ENCODE data around the gene HADHA. TPM values are rescaled to one million over a fixed set of nuclear protein-coding genes. Genes with fewer than 3 reads are reported as not detected.
"Not testable (repeated sequence)": the region's sequence is repeated elsewhere in the genome, so short reads cannot be mapped to it uniquely, and the experiment has no call there.

The HADHA gene
- 56.2 and 58.9 TPM in 2 replicates for total RNA-seq (2014; rRNA removed; shearing (Covaris generic))

DNA sequence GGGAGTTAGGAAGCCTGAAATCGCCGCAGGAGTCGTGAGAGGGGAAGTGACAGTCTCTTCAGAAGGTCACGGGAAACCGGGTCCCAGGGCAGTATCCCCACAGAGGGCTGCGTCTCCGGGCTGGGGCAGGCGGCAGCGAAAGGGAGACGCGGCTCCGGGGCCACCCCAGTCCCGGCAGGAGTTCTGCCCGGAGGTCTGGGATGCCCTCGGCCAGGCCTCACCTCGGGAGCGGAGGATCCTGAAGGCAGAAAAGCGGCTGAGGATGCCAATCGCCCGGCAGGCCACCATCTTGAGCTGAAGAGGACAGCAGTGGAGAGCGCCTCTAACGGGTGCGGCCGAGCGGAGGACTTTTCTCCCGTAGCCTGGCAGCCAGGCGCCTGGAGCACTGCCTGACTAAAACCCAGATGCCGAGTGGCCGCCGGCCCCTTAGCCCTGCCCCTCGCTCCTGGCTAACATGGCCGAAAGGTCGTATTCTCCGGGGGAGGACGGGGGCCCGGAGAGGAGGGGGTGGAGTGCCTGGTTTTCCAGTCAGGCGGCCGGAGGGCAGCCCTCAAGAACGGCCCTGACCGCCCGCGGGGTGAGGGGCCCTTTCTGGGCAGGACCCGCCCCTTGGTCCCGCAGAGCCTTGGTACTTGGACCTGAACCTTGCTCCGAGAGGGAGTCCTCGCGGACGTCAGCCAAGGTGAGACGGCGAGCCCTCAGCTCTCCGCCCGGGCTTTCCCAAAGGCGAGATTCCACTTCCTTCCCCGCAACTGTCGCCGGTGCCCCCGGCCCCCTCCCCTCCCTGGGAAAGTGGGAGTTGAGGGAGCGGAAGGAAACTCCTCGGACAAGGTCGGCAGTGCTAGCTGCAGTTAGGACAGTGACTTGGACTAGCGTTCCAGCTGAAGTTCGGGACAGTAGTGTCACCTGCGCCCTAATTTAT, at the start of gene HADHA, which contains the start of gene HADHB:
HADHA (minus strand) TSS at position 324 of the 922 bp plus-strand sequence; CDS start at position 288, 36 bp downstream.
HADHB (plus strand) TSS at position 631 of the 922 bp plus-strand sequence. CDS start 9,316 bp downstream, outside the sequence.
- peak; percentile 90 for DNase-seq (ENCODE audit: low spot score)

DNA sequence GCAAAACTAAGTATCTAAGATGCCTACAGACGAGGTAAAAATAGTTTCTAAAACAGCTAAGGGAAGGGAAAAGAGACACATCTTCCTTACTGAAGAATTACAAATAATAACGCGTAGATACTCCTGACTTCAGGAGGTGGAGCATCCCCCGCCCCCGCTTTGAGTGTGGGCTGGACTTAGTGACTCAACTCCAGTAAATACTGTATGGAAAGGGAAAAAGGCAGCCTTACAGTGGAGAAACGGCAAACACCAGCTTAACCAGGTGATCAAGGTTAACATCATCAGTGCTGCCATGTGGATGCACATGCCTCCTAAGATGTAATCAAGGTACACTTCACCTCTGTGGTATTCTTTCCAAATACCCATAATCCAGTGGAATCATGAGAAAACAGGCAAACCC, 48.2 kb upstream of the HADHA start:
- peak; percentile 39 for DNase-seq (ENCODE audit: low spot score)

DNA sequence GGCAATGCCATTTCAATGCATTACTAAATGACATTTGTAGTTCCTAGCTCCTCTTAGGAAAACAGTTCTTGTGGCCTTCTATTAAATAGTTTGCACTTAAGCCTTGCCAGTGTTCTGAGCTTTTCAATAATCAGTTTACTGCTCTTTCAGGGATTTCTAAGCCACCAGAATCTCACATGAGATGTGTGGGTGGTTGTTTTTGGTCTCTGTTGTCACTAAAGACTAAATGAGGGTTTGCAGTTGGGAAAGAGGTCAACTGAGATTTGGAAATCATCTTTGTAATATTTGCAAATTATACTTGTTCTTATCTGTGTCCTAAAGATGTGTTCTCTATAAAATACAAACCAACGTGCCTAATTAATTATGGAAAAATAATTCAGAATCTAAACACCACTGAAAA, 45.6 kb upstream of the HADHA start:
- DNase-seq (ENCODE audit: low spot score), result no peak

DNA sequence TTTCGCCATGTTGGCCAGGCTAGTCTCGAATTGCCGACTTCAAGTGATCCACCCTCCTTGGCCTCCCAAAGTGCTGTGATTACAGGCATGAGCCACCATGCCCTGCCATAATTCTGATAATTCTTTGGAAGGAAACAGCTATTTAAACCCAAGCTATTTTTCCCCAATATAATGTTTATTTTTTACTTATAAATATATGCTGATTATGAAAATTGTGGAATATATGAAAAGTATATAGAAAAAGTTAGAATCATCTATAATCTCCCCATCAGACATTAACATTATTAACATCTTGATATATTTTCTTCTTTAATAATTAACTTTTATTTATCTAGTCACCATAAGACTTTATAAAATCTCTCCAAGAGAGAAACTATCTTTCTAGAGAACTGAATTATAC, 41.5 kb upstream of the HADHA start:
- no peak for DNase-seq (ENCODE audit: low spot score)

DNA sequence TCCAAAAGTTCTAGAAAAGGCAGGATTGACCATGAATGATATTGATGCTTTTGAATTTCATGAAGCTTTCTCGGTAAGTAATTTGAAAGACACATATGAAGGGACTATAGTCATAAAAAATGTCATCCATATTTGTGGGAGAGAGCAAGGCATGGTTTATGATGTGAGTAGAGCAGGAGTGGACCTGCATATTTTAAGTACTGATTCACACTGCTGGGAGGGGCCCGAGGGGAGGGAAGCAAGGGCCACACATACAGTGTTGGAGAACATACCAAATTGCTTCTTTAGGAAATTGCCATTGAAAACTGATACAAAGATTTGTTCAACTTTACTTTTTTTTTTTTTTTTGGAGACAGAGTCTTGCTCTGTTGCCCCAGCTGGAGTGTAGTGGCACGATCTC, 39.7 kb upstream of the HADHA start:
- DNase-seq (ENCODE audit: low spot score), result no peak

DNA sequence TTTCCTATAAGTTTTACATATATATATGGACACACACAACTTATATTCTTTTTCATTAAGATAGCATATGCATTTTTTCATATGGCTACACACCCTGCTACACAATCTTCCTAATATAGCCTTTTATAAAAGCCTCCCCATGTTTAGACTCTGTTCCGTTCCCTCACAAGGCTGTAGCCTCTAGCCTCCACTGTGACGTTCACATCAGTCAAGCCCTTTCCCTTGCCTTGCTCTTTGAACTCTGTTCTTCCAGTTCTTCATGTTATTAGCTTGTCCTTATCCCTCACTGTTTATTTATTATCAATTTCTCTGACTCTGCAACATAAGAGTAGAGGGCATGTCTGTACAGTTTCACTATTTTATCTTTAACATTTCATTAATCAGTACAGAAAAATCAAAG, 39.2 kb upstream of the HADHA start:
- DNase-seq (ENCODE audit: low spot score), result no peak

DNA sequence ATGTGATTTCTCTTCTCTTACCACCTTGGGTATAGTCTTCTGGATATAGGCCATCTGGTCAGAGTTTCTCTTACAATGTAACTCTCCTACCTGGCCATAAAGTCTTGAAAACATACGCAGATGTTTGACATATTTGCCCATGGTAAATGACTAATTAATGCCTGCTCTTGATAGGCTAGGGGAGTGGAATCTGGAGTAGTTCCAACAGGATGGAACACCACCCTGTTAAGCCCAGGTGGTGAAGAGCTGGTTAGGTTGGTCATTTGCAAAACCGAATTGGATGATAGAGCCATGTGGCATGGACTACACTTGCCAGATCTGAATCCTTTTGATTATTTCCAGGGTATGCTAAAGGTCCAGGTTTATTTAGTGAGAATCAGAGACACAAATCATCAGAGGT, 36.8 kb upstream of the HADHA start:
- peak; percentile 60 for DNase-seq (ENCODE audit: low spot score)

DNA sequence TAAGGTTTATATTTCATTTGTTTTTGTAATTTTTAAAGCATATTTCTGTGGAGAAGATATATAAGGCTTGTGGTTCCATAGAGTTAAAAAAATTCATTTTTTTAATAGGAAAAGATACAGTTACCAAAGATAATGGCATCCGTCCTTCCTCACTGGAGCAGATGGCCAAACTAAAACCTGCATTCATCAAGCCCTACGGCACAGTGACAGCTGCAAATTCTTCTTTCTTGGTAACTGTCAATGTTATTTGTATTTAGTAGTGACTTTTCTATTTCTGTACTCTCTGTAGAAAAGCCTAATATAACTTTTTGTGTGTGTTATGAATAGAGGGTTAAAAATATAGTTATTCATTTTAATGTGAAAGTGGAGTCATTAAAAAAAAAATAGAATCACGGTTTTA, 35.5 kb upstream of the HADHA start:
- DNase-seq (ENCODE audit: low spot score), result no peak

DNA sequence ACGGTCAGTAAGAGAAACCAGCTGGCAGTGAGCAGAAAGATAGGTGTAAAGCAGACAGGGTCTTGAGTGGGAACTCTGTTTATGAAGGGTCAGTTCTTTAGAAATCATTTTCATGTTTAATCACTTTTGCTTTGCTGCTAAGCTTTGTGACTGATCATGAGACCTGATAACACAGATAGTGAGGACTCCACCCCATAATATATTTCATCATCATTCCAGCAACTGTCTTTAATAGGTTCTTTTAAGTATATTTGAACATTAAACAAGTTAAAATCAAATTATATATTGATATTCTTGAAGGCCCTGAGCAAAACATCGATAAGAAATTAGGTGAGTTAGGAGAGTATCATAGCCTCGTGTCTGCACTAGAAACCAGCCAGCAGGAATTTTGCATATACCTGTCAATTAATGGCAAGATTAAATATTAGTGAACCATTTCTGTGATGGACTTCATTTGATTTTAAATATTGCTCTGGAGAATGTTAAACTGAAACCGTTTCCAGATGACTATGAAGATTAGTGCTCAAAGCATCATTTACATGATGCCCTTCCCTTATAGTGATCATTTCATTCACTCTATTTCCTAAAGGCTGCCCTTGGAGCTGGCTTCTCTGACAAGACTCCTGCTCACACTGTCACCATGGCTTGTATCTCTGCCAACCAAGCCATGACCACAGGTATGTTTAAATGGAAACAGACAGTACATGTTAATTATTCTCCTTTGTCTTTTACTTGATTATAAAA, 32.2 kb upstream of the HADHA start:
- DNase-seq (ENCODE audit: low spot score), result no peak

DNA sequence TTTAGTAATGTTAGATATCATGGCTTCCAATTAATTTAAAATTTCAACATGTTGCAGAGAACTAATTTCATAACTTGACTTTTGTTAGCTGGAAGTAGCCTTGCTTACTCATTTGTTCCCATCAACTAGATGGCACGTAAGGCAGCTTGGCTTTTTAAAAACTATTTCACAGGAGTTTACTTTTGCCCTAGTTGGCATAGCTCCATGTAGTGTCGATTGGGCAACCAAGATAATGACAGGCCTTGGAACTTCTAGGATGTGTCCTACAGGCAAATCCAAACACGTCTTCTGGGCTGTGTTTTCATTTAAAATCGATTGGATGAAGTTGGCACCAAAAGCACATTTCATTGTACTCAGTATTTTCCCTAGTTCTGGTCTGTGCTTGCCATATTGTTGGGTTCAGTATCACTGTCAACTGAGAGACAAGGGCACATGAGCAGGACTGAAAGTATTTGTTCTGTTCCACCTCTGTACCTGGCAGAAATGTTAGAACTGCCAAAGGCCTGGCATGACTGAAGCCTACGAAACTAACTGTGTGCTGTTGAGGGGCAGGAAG, 29.7 kb upstream of the HADHA start:
- peak; percentile 58 for DNase-seq (ENCODE audit: low spot score)

DNA sequence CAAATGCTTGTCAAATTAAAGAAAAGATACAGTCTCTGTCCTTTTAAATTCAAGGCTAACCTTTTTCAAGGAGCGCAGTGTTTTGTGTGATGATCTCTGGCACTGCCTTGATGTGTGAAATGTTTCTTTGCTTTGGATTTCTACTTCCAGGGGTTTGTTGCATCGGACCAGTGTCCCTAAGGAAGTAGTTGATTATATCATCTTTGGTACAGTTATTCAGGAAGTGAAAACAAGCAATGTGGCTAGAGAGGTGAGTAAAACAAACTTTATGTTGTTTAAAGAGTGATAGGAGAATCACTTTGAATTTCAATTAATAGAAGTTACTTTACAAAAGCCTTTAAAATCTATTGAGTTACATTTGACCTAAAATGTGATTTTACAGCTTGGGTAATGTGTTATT, 29.1 kb upstream of the HADHA start:
- no peak for DNase-seq (ENCODE audit: low spot score)

DNA sequence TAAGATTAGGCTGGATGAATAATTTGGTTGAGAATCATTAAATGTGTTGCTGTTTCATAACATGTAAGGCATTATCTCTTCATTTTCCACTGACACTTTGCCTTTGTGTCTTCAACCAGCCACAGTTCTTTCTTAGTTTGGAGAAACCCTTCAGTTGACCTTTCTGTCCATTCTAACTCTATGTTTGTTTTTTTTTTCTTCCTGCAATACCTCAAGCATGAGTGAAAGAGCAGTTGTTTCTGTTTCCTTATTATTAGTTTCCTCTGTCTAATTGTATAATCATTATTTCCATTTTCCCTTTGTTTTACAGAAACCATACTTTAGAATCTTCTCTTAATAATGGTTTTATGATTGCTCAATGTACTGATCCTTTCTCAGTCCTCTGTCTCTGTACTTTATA, 25.9 kb upstream of the HADHA start:
- DNase-seq (ENCODE audit: low spot score), result no peak

DNA sequence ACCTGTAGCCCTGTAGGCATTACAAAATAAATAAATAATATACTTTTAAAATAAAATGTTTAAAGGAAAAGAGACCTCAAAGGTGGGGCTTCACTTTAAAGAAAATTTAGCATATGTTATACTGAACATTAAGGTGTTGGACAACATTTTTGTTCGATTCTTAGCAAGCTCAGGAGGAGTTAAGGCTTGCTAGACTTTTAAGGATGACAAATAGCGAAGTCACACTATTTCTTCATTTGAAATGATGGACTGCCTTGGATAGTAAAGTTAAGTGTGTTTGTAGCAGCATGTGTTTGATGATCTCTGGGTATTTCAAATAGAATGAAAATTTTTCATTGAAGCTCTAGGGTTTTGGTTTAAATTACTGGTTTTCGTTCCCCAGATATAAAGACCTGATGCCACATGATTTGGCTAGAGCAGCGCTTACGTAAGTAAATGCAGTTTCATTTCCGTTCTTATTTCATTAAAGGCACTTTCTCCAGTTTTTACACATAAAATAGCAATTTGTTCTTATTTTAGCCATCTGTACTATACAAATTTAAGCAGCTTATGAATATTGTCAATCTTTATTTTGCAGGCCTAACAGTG, 25.2 kb upstream of the HADHA start:
- DNase-seq (ENCODE audit: low spot score), result no peak

DNA sequence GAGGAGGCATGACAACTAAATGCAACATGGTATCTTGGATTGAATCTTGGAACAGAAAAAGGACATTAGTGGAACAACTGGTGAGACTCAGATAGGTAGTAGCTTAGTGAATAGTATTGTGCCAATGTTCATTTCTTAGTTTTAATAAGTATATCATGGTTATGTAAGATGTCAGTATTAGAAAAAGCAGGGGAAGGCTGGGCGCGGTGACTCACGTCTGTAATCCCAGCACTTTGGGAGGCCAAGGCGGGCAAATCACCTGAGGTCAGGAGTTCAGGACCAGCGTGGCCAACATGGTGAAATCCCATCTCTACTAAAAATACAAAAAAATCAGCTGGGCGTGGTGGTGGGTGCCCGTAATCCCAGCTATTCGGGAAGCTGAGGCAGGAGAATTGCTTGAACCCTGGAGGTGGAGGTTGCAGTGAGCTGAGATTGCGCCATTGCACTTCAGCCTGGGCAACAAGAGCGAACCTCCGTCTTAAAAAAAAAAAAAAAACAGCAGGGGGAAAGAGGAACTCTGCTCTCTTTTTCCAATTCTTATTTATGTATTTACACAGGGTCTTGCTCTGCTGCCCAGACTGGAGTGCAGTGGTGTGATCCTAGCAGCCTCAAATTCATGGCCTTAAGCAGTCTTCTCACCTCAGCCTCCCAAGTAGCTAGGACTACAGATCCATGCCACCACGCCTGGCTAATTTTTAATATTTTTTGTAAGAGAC, 24.4 kb upstream of the HADHA start:
- not testable (repeated sequence) for DNase-seq (ENCODE audit: low spot score)

DNA sequence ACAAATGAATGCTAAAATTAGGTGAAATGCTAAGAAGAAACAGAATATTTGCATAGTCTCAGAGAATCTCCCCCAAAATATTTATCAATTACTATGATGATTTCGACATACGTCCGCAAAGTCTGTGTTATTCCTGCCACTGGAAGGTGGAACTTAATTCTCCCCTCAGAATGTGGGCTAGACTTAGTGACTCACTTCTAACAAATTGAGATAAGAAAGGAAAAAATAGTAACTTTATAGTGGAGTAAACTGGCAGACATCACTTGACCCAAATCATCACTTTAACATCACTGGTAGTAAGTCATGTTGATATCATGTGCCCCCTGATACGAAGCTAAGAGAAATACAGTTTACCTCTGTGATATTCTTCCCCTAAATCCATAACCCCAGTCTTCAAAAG, 23.8 kb upstream of the HADHA start:
- no peak for DNase-seq (ENCODE audit: low spot score)

DNA sequence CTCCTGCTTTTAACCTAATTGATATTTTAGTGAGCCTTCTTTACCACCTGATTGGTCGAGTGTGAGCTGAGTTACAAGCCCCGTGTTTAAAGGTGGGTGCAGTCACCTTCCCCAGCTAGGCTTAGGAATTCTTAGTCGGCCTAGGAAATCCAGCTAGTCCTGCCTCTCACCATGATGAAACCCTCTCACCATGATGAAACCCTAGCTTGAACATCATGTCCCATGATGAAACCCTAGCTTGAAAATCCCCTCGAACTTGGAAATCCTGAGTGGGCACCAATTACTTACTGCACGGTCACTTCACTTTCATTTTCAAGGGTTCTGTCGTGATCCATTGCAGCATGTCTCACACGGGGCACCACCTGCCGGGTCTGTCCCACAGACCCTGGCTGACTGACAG, 14.4 kb upstream of the HADHA start:
- not testable (repeated sequence) for DNase-seq (ENCODE audit: low spot score)

DNA sequence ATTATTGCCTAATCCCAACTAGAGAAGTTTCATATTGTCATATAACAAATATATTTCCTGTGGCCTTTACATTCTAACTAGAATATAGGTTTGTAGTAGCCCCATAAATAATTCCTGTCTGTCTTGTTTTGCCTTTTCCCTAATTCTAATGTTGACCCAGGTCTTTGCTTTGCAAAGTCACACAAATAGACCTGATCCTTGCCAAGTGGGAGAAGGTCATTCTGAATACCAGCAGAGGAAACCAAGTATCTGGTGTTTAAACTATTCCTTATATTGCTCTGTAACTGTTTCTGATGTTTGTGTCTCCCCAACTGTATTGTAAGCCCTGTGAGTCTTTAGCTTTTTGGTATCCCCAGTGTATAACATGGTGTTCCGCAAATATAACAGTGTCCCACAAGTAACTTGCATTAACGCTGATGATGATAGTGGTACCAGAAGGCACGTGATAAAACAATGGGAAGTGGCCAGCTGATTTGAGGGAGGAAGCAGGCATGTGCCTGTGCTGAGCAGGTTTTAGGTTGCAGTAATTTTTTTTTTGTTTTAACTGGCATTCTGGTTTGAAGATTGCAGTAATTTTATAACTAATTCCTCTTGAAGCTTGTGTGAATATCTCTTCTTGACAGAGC, 11.4 kb upstream of the HADHA start:
- peak; percentile 3 for DNase-seq (ENCODE audit: low spot score)

DNA sequence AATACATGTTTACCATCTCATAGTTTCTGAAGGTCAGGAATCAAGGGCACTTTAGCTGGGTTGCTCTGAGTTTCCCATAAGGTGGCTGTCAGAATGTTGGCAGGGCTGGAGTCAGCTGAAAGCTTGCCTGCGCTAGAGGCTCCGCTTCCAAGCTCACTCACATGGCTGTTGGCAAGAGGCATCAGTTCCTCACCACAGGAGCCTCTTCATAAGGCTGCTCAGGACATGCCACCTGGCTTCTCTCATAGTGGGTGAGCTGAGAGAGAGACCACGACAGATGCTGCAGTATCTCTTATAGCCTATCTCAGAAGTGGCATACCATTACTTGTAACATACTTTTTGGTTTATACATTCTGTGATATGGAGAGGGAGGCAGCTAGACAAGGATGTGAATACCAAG, 7.5 kb upstream of the HADHA start:
- DNase-seq (ENCODE audit: low spot score), result no peak

DNA sequence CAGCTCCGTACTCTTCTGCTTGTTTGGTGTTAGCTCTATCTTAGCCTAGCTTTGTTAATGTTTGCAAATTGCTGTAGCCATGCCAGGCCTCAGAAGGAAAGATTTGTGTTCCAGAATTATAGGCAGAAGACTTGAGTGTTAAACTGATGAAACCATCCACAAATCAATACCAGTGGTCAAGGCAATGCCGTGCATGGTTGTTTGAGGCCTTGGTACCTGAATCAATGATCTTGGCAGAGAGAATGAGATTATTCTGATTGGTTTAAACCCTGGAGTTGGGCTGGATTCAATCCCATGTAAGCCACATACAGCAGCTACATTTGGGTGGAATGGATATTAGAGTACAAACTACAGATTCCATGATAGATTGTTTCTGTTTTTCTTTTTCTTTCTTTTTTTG, 5.2 kb upstream of the HADHA start:
- no peak for DNase-seq (ENCODE audit: low spot score)

DNA sequence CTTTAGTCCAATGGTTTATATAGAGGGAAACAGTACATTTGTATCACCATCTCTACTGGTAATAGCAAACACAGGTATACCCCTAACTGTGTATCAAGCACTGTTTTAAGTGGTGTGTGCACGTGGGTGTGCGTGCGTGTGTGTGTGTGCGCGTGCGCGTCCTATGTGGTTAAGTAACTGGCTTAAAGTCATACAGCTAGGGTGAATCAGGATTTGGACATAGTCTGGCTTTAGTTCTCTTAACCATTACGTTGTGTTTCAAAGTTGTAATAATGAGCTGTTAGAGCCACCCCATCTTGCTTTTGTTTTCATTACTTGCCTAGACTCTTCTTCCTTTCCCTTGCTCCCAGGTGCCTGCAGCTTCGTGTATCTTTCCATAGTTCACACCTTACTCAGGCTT, 2.4 kb upstream of the HADHA start:
- no peak for DNase-seq (ENCODE audit: low spot score)

DNA sequence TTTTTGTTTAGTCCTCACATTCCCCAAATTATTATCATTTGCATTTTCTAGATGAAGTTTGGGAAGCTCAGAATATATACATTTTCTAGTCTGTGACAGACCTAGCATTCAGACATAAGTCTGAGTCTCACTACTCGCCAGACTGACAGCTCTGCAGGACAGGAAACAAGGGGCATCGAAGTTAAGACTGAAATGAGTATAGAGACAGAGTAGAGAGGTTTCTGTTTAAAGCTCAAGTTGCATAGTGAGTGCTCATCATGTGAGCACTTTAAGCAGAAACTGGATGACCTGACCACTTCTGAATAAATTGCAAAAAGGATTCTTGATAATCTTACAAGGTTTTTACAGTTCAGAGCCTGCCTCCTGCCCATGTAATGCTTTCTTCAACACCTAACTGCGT, 1.4 kb upstream of the HADHA start:
- no peak for DNase-seq (ENCODE audit: low spot score)

Data from HT-29 (cell line).